H9 (cell line): Measurements from ENCODE around the gene VEGFA. TPM values are rescaled to one million over a fixed set of nuclear protein-coding genes. Genes with fewer than 3 reads are reported as not detected.

Experiments
- DNase-seq: peaks from one replicate; pipeline ENCODE4 v3.0.0-alpha.2; 2017
- H2AFZ ChIP-seq: one replicate; pipeline ENCODE4 v1.6.1; 2013; ENCODE audit warnings: mild to moderate bottlenecking, low read length, control low read depth, moderate library complexity
- H2AK5ac ChIP-seq: 2 replicates; pipeline ENCODE4 v1.6.1; 2013; ENCODE audit warnings: low read length, control low read depth, mixed read lengths; ENCODE audit not compliant: insufficient read length
- H2BK120ac ChIP-seq: one replicate; pipeline ENCODE4 v1.6.1; 2013; ENCODE audit warnings: low read depth, mild to moderate bottlenecking, low read length, control low read depth, inconsistent platforms; ENCODE audit not compliant: poor library complexity, severe bottlenecking
- H2BK12ac ChIP-seq: 2 replicates; pipeline ENCODE4 v1.6.1; 2013; ENCODE audit warnings: low read length, control low read depth, mixed read lengths, low read depth; ENCODE audit not compliant: insufficient read length
- H2BK15ac ChIP-seq: 2 replicates; pipeline ENCODE4 v1.6.1; 2013; ENCODE audit warnings: low read depth, low read length, control low read depth
- H2BK20ac ChIP-seq: one replicate; pipeline ENCODE4 v1.6.1; 2013; ENCODE audit warnings: low read depth, mild to moderate bottlenecking, low read length, control low read depth, inconsistent platforms; ENCODE audit not compliant: poor library complexity, severe bottlenecking
- H2BK5ac ChIP-seq: 2 replicates; pipeline ENCODE4 v1.6.1; 2013; ENCODE audit warnings: low read length, control low read depth, mixed read lengths; ENCODE audit not compliant: insufficient read length
- H3K14ac ChIP-seq: 2 replicates; pipeline ENCODE4 v1.6.1; 2013; ENCODE audit warnings: low read length, control low read depth; ENCODE audit not compliant: insufficient read depth
- H3K18ac ChIP-seq: 2 replicates; pipeline ENCODE4 v1.6.1; 2013; ENCODE audit warnings: low read depth, mild to moderate bottlenecking, mixed read lengths, low read length, control low read depth; ENCODE audit not compliant: insufficient read length
- H3K23ac ChIP-seq: 2 replicates; pipeline ENCODE4 v1.6.1; 2013; ENCODE audit warnings: low read length, control low read depth, mixed read lengths, low read depth; ENCODE audit not compliant: insufficient read length
- H3K23me2 ChIP-seq: 2 replicates; pipeline ENCODE4 v1.6.1; 2013; ENCODE audit warnings: low read depth, mild to moderate bottlenecking, mixed read lengths, low read length, control low read depth; ENCODE audit not compliant: insufficient read length, poor library complexity, severe bottlenecking
- H3K27ac ChIP-seq: 2 replicates; pipeline ENCODE4 v1.5.1; 2013; ENCODE audit warnings: low read length, control low read depth, mixed read lengths, low read depth; ENCODE audit not compliant: insufficient read length
- H3K27me3 ChIP-seq: 2 replicates; pipeline ENCODE4 v1.6.1; 2013; ENCODE audit warnings: low read length, control low read depth, inconsistent platforms; ENCODE audit not compliant: insufficient read depth
- H3K4ac ChIP-seq: 2 replicates; pipeline ENCODE4 v1.6.1; 2013; ENCODE audit warnings: low read depth, mild to moderate bottlenecking, control low read depth, inconsistent platforms, low read length, moderate library complexity
- H3K4me1 ChIP-seq: 2 replicates; pipeline ENCODE4 v1.6.1; 2013; ENCODE audit warnings: low read length, control low read depth, inconsistent platforms; ENCODE audit not compliant: insufficient read depth
- H3K4me2 ChIP-seq: 2 replicates; pipeline ENCODE4 v1.6.1; 2013; ENCODE audit warnings: low read length, control low read depth, mixed read lengths; ENCODE audit not compliant: insufficient read length, insufficient read depth
- H3K56ac ChIP-seq: 2 replicates; pipeline ENCODE4 v1.6.1; 2013; ENCODE audit warnings: low read depth, mild to moderate bottlenecking, mixed read lengths, low read length, control low read depth; ENCODE audit not compliant: insufficient read length
- H3K79me1 ChIP-seq: 2 replicates; pipeline ENCODE4 v1.6.1; 2013; ENCODE audit warnings: low read depth, mild to moderate bottlenecking, moderate library complexity, low read length, control low read depth, inconsistent platforms; ENCODE audit not compliant: insufficient read depth, poor library complexity, severe bottlenecking
- H3K79me2 ChIP-seq: 2 replicates; pipeline ENCODE4 v1.6.1; 2013; ENCODE audit warnings: low read length, control low read depth, inconsistent platforms; ENCODE audit not compliant: insufficient read depth
- H3K9ac ChIP-seq: 2 replicates; pipeline ENCODE4 v1.6.1; 2013; ENCODE audit warnings: low read length, control low read depth, mixed read lengths; ENCODE audit not compliant: insufficient read length; ENCODE audit errors: extremely low read depth
- H3K9me3 ChIP-seq: one replicate; pipeline ENCODE4 v1.6.1; 2013; ENCODE audit warnings: low read depth, low read length, inconsistent platforms; ENCODE audit not compliant: control insufficient read depth
- H3T11ph ChIP-seq: one replicate; pipeline ENCODE4 v1.6.1; 2013; ENCODE audit warnings: mild to moderate bottlenecking, low read length, control low read depth, inconsistent platforms
- H4K20me1 ChIP-seq: one replicate; pipeline ENCODE4 v1.6.1; 2013; ENCODE audit not compliant: control insufficient read depth, insufficient read length, insufficient read depth
- H4K5ac ChIP-seq: 2 replicates; pipeline ENCODE4 v1.6.1; 2013; ENCODE audit warnings: low read depth, mild to moderate bottlenecking, mixed read lengths, low read length, control low read depth; ENCODE audit not compliant: insufficient read length
- H4K8ac ChIP-seq: replicated peaks from 2 replicates; pipeline ENCODE4 v1.6.1; 2013; ENCODE audit warnings: low read length, control low read depth, mixed read lengths, low read depth; ENCODE audit not compliant: insufficient read length
- H4K91ac ChIP-seq: 2 replicates; pipeline ENCODE4 v1.6.1; 2013; ENCODE audit warnings: low read depth, mild to moderate bottlenecking, moderate library complexity, mixed read lengths, low read length, control low read depth; ENCODE audit not compliant: insufficient read length
- H3K27ac Mint-ChIP-seq, 3 experiments: 2 replicates in 2 of 3; 3 replicates in 1 of 3; pipeline ENCODE4 v1.8.0; 2020 to 2021; ENCODE audit warnings: mixed read lengths in 3 of 3, mild to moderate bottlenecking in 1 of 3, moderate library complexity in 1 of 3
- H3K27me3 Mint-ChIP-seq: 2 replicates; pipeline ENCODE4 v1.8.0; 2021; ENCODE audit warnings: low read depth, mild to moderate bottlenecking, moderate library complexity, mixed read lengths
- H3K36me3 Mint-ChIP-seq, 3 experiments: 2 replicates in 2 of 3; 3 replicates in 1 of 3; pipeline ENCODE4 v1.8.0; 2020 to 2021; ENCODE audit warnings: low read depth in 3 of 3, mixed read lengths in 3 of 3; ENCODE audit not compliant: insufficient read depth in 1 of 3
- H3K4me1 Mint-ChIP-seq, 2 experiments: 2 replicates each; pipeline ENCODE4 v1.8.0; 2020; ENCODE audit warnings: mixed read lengths in 2 of 2
- H3K4me3 Mint-ChIP-seq, 2 experiments: 2 replicates in 1 of 2; 3 replicates in 1 of 2; pipeline ENCODE4 v1.8.0; 2020 to 2021; ENCODE audit warnings: mild to moderate bottlenecking in 2 of 2, mixed read lengths in 2 of 2, moderate library complexity in 1 of 2
- H3K9me3 Mint-ChIP-seq, 2 experiments: 2 replicates in 1 of 2; 3 replicates in 1 of 2; pipeline ENCODE4 v1.8.0; 2020; ENCODE audit warnings: mild to moderate bottlenecking in 2 of 2, mixed read lengths in 2 of 2, moderate library complexity in 1 of 2
- CTCF ChIP-seq: fragments of 200-600 bp; sonication (generic); conservative IDR thresholded peaks from 3 replicates; pipeline ENCODE4 v1.8.0; 2021; ENCODE audit warnings: antibody characterized with exemption, mild to moderate bottlenecking
- WGBS: extraction: QIAGEN DNeasy Blood & Tissue Kit; methylation state at CpG from one replicate; pipeline ENCODE4 v1.1.7; 2013; ENCODE audit warnings: missing lambda C conversion rate, low lambda C conversion rate, mixed read lengths; ENCODE audit not compliant: insufficient read length; ENCODE audit errors: extremely low coverage; 5-methylcytosine and 5-hydroxymethylcytosine counted together
- total RNA-seq: library from RNA; stranded (reverse); gene quantifications from 2 replicates; pipeline ENCODE4 v1.2.1, GENCODE V29; 2021

VEGFA gene
- total RNA-seq, 1 experiment from 2014 or later, result 47.9 TPM

GRCh38 chr6:43734294-43734665 lies 35.7 kb upstream of the VEGFA start:
- Mint-ChIP-seq H3K4me3 (no peak overlapping the region), H3K27ac (no peak overlapping the region), H3K36me3 (peaks cover 0 to 12% (median 0%) of the 10 kb centered on the region in 3 experiments; a peak in 4 of 7 replicates), H3K27me3 (peaks cover 1% of the 10 kb centered on the region; the same call in 1 of the 2 replicates), H3K4me1 (peaks cover 6 to 16% of the 10 kb centered on the region in 2 experiments), H3K9me3 (peaks cover 14 to 15% of the 10 kb centered on the region in 2 experiments)
- no CpG with 5 or more reads among the region's 3 CpGs for WGBS
- H2BK15ac ChIP-seq, result no peak overlapping the region
- no peak overlapping the region for H2BK5ac ChIP-seq
- H4K91ac ChIP-seq, result no peak overlapping the region
- H4K5ac ChIP-seq, result no peak overlapping the region
- no peak overlapping the region for H3K14ac ChIP-seq
- H4K8ac ChIP-seq, result no peak overlapping the region
- H4K20me1 ChIP-seq, result no peaks in the 10 kb centered on the region
- H3K18ac ChIP-seq, result no peak overlapping the region
- TF ChIP-seq CTCF, result no peak
- no peak overlapping the region for H2AK5ac ChIP-seq
- H3K27me3 ChIP-seq, result no peaks in the 10 kb centered on the region
- H2BK20ac ChIP-seq, result no peak overlapping the region
- H3K4me2 ChIP-seq, result no peak overlapping the region
- no peak overlapping the region for H3K27ac ChIP-seq
- no peaks in the 10 kb centered on the region for H3K79me1 ChIP-seq
- no peaks in the 10 kb centered on the region for H3K23me2 ChIP-seq
- no peak overlapping the region for H3T11ph ChIP-seq
- no peaks in the 10 kb centered on the region for H3K79me2 ChIP-seq
- no peak overlapping the region for H2BK12ac ChIP-seq
- H2BK120ac ChIP-seq, result no peak overlapping the region
- H3K4ac ChIP-seq, result no peak overlapping the region
- H3K23ac ChIP-seq, result no peak overlapping the region
- no peak overlapping the region for H2AFZ ChIP-seq
- no peak for DNase-seq
- H3K4me1 ChIP-seq, result no peaks in the 10 kb centered on the region
- H3K9me3 ChIP-seq, result no peaks in the 10 kb centered on the region
- H3K56ac ChIP-seq, result no peak overlapping the region
- H3K9ac ChIP-seq, result no peak overlapping the region
